Jurkat, Clone E6-1 (cell line): ENCODE results near the gene ANKS1A.
"Not testable (repeated sequence)": the region's sequence is repeated elsewhere in the genome, so short reads cannot be mapped to it uniquely, and the experiment has no call there.

Experiments used
- DNase-seq: peaks from one replicate; pipeline ENCODE4 v3.0.0-alpha.2; 2011; ENCODE audit warnings: low read depth, low spot score
- H3K4me3 ChIP-seq: 2 replicates; pipeline ENCODE4 v1.5.1; 2011; ENCODE audit warnings: mild to moderate bottlenecking, low read length, control low read depth, moderate library complexity

Gene ANKS1A

GRCh38 chr6:35099116-35099515 lies 210.1 kb downstream of the ANKS1A start:
- no peak for DNase-seq
- no peak overlapping the region for H3K4me3 ChIP-seq

GRCh38 chr6:35105078-35105477 lies 216.0 kb downstream of the ANKS1A start:
- no peak overlapping the region for H3K4me3 ChIP-seq
- no peak for DNase-seq

- DNase-seq, H3K4me3 ChIP-seq: not testable (repeated sequence)
These were observed 217.0 kb downstream of the ANKS1A start for GRCh38 chr6:35106061-35106460.

- H3K4me3 ChIP-seq, DNase-seq: not testable (repeated sequence)
These were observed 218.2 kb downstream of the ANKS1A start for GRCh38 chr6:35107208-35107607.

GRCh38 chr6:35107761-35108160 lies 218.7 kb downstream of the ANKS1A start:
- not testable (repeated sequence) for DNase-seq, H3K4me3 ChIP-seq

GRCh38 chr6:35108309-35108885 lies 219.3 kb downstream of the ANKS1A start:
- H3K4me3 ChIP-seq: no peak overlapping the region
- DNase-seq: no peak

- H3K4me3 ChIP-seq: no peak overlapping the region
- no peak for DNase-seq
These were observed 231.7 kb downstream of the ANKS1A start for GRCh38 chr6:35120746-35121145.

- no peak overlapping the region for H3K4me3 ChIP-seq
- no peak for DNase-seq
These were observed 235.3 kb downstream of the ANKS1A start for GRCh38 chr6:35124356-35124755.

- DNase-seq: no peak
- H3K4me3 ChIP-seq: no peak overlapping the region
These were observed 239.0 kb downstream of the ANKS1A start for GRCh38 chr6:35128042-35128441.

- DNase-seq: no peak
- H3K4me3 ChIP-seq: no peak overlapping the region
These were observed 239.4 kb downstream of the ANKS1A start for GRCh38 chr6:35128496-35128895.

GRCh38 chr6:35136185-35136584 lies 247.1 kb downstream of the ANKS1A start:
- DNase-seq: no peak
- H3K4me3 ChIP-seq: no peak overlapping the region

GRCh38 chr6:35138191-35138590 lies 249.1 kb downstream of the ANKS1A start:
- not testable (repeated sequence) for DNase-seq, H3K4me3 ChIP-seq

- no peak for DNase-seq
- no peak overlapping the region for H3K4me3 ChIP-seq
These were observed 250.4 kb downstream of the ANKS1A start for GRCh38 chr6:35139470-35139869.

- no peak overlapping the region for H3K4me3 ChIP-seq
These were observed 251.0 kb downstream of the ANKS1A start for GRCh38 chr6:35139924-35140638.

GRCh38 chr6:35140639-35141006 lies 251.6 kb downstream of the ANKS1A start:
- no peak overlapping the region for H3K4me3 ChIP-seq
- no peak for DNase-seq

More at GRCh38 chr6:35139924-35140638, 251.0 kb downstream of the ANKS1A start:
- DNase-seq: peak; percentile 70
